HG03520 (cell line): Measurements from ENCODE around the gene FCHSD2.
A peak's percentile ranks its signal among the peaks of the same experiment; 100 is the strongest.
"Not testable (repeated sequence)": the region's sequence is repeated elsewhere in the genome, so short reads cannot be mapped to it uniquely, and the experiment has no call there.

Experiments
- ATAC-seq: cut with Tn5 transposase; IDR thresholded peaks from one replicate; pipeline ENCODE4 v1.9.1; 2021; ENCODE audit warnings: mild to moderate bottlenecking, moderate library complexity; ENCODE audit not compliant: unreplicated experiment

FCHSD2 gene

GRCh38 chr11:73072935-73073481, 69.1 kb downstream of the FCHSD2 start:
- peak; percentile 68 for ATAC-seq

GRCh38 chr11:73070653-73071052, 71.5 kb downstream of the FCHSD2 start:
- ATAC-seq = no peak

- ATAC-seq = not testable (repeated sequence)
Measured at GRCh38 chr11:73061857-73062424, 80.2 kb downstream of the FCHSD2 start.

- not testable (repeated sequence) for ATAC-seq
Measured at GRCh38 chr11:73061434-73061833, 80.7 kb downstream of the FCHSD2 start.

GRCh38 chr11:73059915-73060314, 82.2 kb downstream of the FCHSD2 start:
- no peak for ATAC-seq

GRCh38 chr11:73058989-73059674, 83.0 kb downstream of the FCHSD2 start:
- ATAC-seq = no peak

- no peak for ATAC-seq
Measured at GRCh38 chr11:73055655-73056354, 86.3 kb downstream of the FCHSD2 start.

GRCh38 chr11:73055002-73055401, 87.1 kb downstream of the FCHSD2 start:
- ATAC-seq = no peak

- ATAC-seq = no peak
Measured at GRCh38 chr11:73053964-73054363, 88.2 kb downstream of the FCHSD2 start.

GRCh38 chr11:73048446-73048845, 93.7 kb downstream of the FCHSD2 start:
- no peak for ATAC-seq

- no peak for ATAC-seq
Measured at GRCh38 chr11:73047773-73048371, 94.2 kb downstream of the FCHSD2 start.

GRCh38 chr11:73040046-73040445, 102.1 kb downstream of the FCHSD2 start:
- no peak for ATAC-seq

GRCh38 chr11:73034777-73035176, 107.3 kb downstream of the FCHSD2 start:
- ATAC-seq = no peak

- no peak for ATAC-seq
Measured at GRCh38 chr11:73034331-73034730, 107.8 kb downstream of the FCHSD2 start.

GRCh38 chr11:73030130-73030529, 112.0 kb downstream of the FCHSD2 start:
- no peak for ATAC-seq

- ATAC-seq = no peak
Measured at GRCh38 chr11:73029403-73029802, 112.7 kb downstream of the FCHSD2 start.

GRCh38 chr11:73028611-73029010, 113.5 kb downstream of the FCHSD2 start:
- no peak for ATAC-seq

- not testable (repeated sequence) for ATAC-seq
Measured at GRCh38 chr11:73027840-73028239, 114.3 kb downstream of the FCHSD2 start.

- no peak for ATAC-seq
Measured at GRCh38 chr11:73024639-73025038, 117.5 kb downstream of the FCHSD2 start.

- ATAC-seq = no peak
Measured at GRCh38 chr11:73019996-73020395, 122.1 kb downstream of the FCHSD2 start.

GRCh38 chr11:73019449-73019848, 122.7 kb downstream of the FCHSD2 start:
- ATAC-seq = no peak
